ENCODE data around the gene UBE2J2. TPM values are rescaled to one million over a fixed set of nuclear protein-coding genes. Genes with fewer than 3 reads are reported as not detected.

UBE2J2 gene
- polyA plus RNA-seq, 1 of the 3 experiments (the other 2 are of a cell fraction), result 47.5 TPM

- no peak for TF ChIP-seq ZBTB33 (IDR thresholded peaks at IDR 0.05; ENCODE audit: borderline replicate concordance, low read depth)
- no peak for TF ChIP-seq RFX5 (IDR thresholded peaks at IDR 0.05; ENCODE audit: low read length)
- TF ChIP-seq EP300 (IDR thresholded peaks at IDR 0.05; ENCODE audit: borderline replicate concordance in 1 of 2, low read depth in 1 of 2, low read length in 1 of 2), result no peak
- no peak for TF ChIP-seq IRF3 (IDR thresholded peaks at IDR 0.05; ENCODE audit: low read depth, low read length)
- no peak for TF ChIP-seq JUND (IDR thresholded peaks at IDR 0.05)
- TF ChIP-seq POLR2AphosphoS5 (IDR thresholded peaks at IDR 0.05; ENCODE audit: low read depth, low read length), result no peak
- TF ChIP-seq SIN3A (IDR thresholded peaks at IDR 0.05; ENCODE audit: borderline replicate concordance, low read depth, low read length), result no peak
Measured at GRCh38 chr1:1262758-1263157, 10.9 kb downstream of the UBE2J2 start (continued).

GRCh38 chr1:1262071-1262470 lies 11.6 kb downstream of the UBE2J2 start:
- no peak overlapping the region for H3K4me3 ChIP-seq (ENCODE audit: low read depth in 2 of 2, low read length in 1 of 2)
- no peak overlapping the region for H2AFZ ChIP-seq (ENCODE audit: low read depth)
- no peaks in the 10 kb centered on the region for H3K27me3 ChIP-seq (ENCODE audit: insufficient read depth)
- peaks cover 48% of the 10 kb centered on the region for H3K79me2 ChIP-seq (ENCODE audit: insufficient read depth)
- peaks cover 0 to 4% of the 10 kb centered on the region in 2 experiments; a peak in 2 of 4 replicates for H3K4me1 ChIP-seq (ENCODE audit: control insufficient read depth in 1 of 2, insufficient read depth in 2 of 2, low read depth in 1 of 2, low read length in 1 of 2)
- H4K20me1 ChIP-seq (ENCODE audit: insufficient read depth), result peaks cover 50% of the 10 kb centered on the region
- WGBS (ENCODE audit: low lambda C conversion rate), result 94% methylated on average over 15 of the region's 17 CpGs
- H3K9me2 ChIP-seq, result no peaks in the 10 kb centered on the region
- H3F3A ChIP-seq (replicated peaks; ENCODE audit: insufficient read depth), result peaks cover 17% of the 10 kb centered on the region
- no peak overlapping the region for H3K4me2 ChIP-seq
- H3K27ac ChIP-seq (ENCODE audit: low read depth in 2 of 2, low read length in 1 of 2), result no peak overlapping the region
- CTCF ChIA-PET, result interaction anchor here (0.6 kb wide), 1 partner anchor 339 kb away, joined by 4 read pairs; no protein-coding TSS in a partner anchor
- TF ChIP-seq IRF3 (IDR thresholded peaks at IDR 0.05; ENCODE audit: low read depth, low read length) (no peak), FOXM1 (IDR thresholded peaks at IDR 0.05; ENCODE audit: low read depth) (no peak), GABPA (IDR thresholded peaks at IDR 0.05; ENCODE audit: low read depth) (no peak), JUND (IDR thresholded peaks at IDR 0.05) (no peak)
- no peak overlapping the region for H3K9ac ChIP-seq
- POLR2A ChIA-PET, result interaction anchor here (0.7 kb wide), 1 partner anchor 141 kb away, joined by 3 read pairs; no protein-coding TSS in a partner anchor
- no peaks in the 10 kb centered on the region for H3K9me3 ChIP-seq
- H3K36me3 ChIP-seq (replicated peaks in 1 of 2; ENCODE audit: control insufficient read depth in 1 of 2, insufficient read depth in 2 of 2, low read length in 1 of 2), result peaks cover 19 to 52% of the 10 kb centered on the region in 2 experiments
- no peak for DNase-seq

All from SK-N-SH (cell line).